ENCODE measurements around the gene GPRIN3.
"Not testable (repeated sequence)": the region's sequence is repeated elsewhere in the genome, so short reads cannot be mapped to it uniquely, and the experiment has no call there.

The GPRIN3 gene

GRCh38 chr4:89216422-89216821 lies 91.2 kb downstream of the GPRIN3 start:
- DNase-seq (ENCODE audit: low spot score), result no peak

- DNase-seq (ENCODE audit: low spot score), result no peak
Measured at GRCh38 chr4:89215736-89216135, 91.9 kb downstream of the GPRIN3 start.

GRCh38 chr4:89214308-89214707 lies 93.3 kb downstream of the GPRIN3 start:
- DNase-seq (ENCODE audit: low spot score), result no peak

- no peak for DNase-seq (ENCODE audit: low spot score)
Measured at GRCh38 chr4:89213382-89213701, 94.3 kb downstream of the GPRIN3 start.

- no peak for DNase-seq (ENCODE audit: low spot score)
Measured at GRCh38 chr4:89212666-89213381, 94.8 kb downstream of the GPRIN3 start.

GRCh38 chr4:89204624-89205023 lies 103.0 kb downstream of the GPRIN3 start:
- DNase-seq (ENCODE audit: low spot score), result no peak

GRCh38 chr4:89203902-89204301 lies 103.7 kb downstream of the GPRIN3 start:
- DNase-seq (ENCODE audit: low spot score), result no peak

GRCh38 chr4:89199394-89199793 lies 108.2 kb downstream of the GPRIN3 start:
- not testable (repeated sequence) for DNase-seq (ENCODE audit: low spot score)

- no peak for DNase-seq (ENCODE audit: low spot score)
Measured at GRCh38 chr4:89197920-89198319, 109.7 kb downstream of the GPRIN3 start.

- DNase-seq (ENCODE audit: low spot score), result no peak
Measured at GRCh38 chr4:89196745-89197144, 110.9 kb downstream of the GPRIN3 start.

GRCh38 chr4:89196056-89196674 lies 111.4 kb downstream of the GPRIN3 start:
- no peak for DNase-seq (ENCODE audit: low spot score)

- no peak for DNase-seq (ENCODE audit: low spot score)
Measured at GRCh38 chr4:89193843-89194242, 113.8 kb downstream of the GPRIN3 start.
